H4 (cell line): Measurements from ENCODE around the gene PGBD5. TPM values are rescaled to one million over a fixed set of nuclear protein-coding genes. Genes with fewer than 3 reads are reported as not detected.

Experiments used
- DNase-seq: peaks from one replicate; pipeline ENCODE4 v3.0.0-alpha.2; 2015; ENCODE audit warnings: low spot score
- total RNA-seq: library from RNA; depleted of rRNA; stranded (reverse); fragments of >200 nt; shearing (Covaris generic); gene quantifications from 2 replicates; pipeline ENCODE4 v1.2.3, GENCODE V29; 2014

The PGBD5 gene
- total RNA-seq, 1 experiment from 2014 or later, result 1.5 TPM

DNA sequence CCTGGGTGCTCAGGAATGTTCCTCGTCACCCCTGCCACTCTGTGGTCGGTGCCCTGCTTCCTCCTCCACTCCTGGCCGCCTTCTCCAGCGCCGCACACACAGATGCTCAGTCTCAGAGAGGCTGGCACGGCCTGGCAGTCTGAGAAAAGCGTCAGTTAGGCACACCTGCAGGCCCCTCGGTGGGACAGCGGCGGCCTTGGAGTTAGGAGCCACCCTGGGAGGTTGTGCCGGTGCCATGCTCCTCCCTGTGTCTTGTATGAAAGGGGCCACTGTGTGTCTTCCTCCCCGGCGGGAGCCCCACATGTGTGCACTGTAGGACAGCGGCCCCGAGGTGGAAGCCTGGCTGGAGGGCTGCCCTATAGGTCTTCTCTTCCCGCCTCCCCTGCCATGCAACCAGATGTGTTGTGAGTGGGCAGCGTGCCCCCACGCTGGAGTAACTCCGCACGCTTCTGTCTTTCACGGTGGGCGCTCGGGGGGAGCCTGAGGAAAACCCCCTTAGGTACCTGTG is 145.2 kb downstream of the PGBD5 start:
- no peak for DNase-seq

GRCh38 chr1:230280054-230280795 is 145.9 kb downstream of the PGBD5 start:
- DNase-seq, result no peak

- no peak for DNase-seq
Measured at GRCh38 chr1:230279583-230279945, 146.6 kb downstream of the PGBD5 start.

- DNase-seq, result no peak
Measured at GRCh38 chr1:230278871-230279582, 147.1 kb downstream of the PGBD5 start.

DNA sequence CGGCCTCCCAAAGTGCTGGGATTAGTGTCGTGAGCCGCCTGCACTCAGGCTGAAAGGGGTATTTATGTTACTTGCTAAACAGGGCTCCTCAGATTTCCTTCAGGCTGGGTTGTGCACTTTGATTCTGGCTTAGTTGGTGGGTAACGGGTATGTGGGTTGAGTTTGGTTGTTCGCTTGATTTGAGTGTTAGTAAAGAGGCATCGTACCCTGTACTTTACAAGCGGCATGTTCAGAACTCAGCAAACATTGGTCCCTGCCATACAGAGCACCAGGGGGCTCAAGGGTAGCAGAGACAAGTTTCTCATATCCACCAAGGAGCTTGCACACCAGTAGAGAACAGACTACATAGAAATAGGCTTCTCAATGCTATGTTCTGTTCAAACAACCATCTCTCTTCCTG is 147.8 kb downstream of the PGBD5 start:
- no peak for DNase-seq

- DNase-seq, result no peak
Measured at GRCh38 chr1:230277201-230278025, 148.7 kb downstream of the PGBD5 start.

GRCh38 chr1:230276401-230276800 is 149.7 kb downstream of the PGBD5 start:
- DNase-seq, result no peak

DNA sequence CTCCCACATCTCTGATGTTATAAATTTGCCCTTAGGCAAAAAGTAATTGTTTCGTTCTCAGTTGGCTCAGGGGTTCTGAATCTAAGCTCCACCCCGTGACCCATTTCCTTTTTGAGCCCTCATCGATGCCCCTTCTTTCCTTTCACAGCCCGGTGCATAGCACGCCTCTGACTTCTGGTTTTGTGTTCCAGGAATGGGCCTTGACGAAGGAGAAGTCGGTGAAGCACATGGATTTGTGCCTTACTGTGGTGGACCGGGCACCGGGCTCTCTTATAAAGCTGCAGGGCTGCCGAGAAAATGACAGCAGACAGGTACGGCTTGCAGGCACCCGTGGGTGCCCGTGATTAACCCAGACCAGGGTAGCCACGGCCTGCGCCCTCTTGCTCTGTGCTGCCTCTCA is 151.9 kb downstream of the PGBD5 start:
- no peak for DNase-seq

GRCh38 chr1:230273141-230273710 is 152.9 kb downstream of the PGBD5 start:
- no peak for DNase-seq

- DNase-seq, result no peak
Measured at GRCh38 chr1:230272557-230272956, 153.6 kb downstream of the PGBD5 start.

DNA sequence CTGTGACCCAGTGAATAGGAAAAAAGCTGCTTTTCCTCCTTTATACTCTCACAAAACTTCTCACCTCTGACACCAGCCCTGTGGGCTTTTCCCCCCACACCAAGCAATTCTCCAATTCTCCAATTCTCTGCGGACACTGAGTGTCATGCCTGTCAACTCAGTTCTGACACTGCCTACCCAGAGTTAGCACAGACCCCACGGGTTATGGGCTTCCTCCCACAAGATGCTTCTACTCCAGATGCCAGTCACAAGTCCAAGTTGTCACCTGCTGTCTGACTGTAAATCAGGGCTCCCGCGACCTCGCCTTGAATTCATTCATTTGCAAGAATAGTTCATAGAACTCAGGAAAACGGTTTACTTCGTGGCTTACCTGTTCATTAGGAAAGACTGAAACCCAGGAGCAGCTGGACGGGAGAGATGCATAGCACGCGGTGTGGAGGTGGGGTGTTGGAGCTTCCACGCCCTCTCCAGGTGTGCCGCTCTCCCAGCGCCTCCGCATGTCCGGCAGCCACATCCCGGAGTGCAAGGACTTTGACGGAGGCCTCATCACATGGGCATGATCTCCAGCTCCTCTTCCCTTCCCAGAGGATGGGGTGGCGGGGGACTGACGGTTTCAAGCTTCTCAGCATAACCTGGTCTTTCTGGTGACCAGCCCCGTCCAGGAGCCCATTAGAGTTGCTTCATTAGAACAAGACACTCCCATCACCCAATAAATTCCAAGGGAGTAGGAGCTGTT is 154.7 kb downstream of the PGBD5 start:
- DNase-seq, result no peak

DNA sequence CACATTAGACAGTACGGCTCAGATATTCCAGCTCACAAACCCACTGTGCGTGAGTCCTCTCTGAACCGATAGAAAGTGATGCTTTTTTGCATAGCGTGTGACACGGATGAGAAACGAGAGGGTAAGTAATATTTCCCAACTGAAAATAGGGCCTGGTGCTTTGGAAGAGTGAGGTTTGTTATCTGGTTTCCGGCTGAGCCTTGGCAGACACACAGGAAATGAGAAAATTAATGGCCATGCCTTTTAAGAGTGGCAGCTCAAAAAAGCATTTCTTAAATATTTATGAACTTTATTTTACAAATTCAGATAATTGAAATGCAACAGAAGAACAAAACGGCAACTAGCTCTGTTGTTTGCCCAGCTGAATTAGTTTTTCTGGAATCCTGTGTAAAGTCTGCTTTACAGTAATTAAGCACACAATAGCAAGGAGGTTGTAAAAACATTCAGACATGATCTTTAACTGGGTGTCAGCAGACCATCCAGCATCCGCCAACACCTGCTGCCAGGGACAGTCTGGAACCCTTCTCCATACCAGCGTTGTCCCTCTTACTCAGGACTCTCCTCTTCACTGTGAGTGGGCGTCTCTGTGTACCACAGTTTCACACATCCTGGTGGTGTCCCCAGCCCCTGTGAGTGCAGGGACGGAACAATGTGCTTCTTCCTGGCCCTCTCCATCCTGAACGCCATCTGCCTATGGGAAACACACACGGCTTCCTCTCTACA is 155.4 kb downstream of the PGBD5 start:
- no peak for DNase-seq

DNA sequence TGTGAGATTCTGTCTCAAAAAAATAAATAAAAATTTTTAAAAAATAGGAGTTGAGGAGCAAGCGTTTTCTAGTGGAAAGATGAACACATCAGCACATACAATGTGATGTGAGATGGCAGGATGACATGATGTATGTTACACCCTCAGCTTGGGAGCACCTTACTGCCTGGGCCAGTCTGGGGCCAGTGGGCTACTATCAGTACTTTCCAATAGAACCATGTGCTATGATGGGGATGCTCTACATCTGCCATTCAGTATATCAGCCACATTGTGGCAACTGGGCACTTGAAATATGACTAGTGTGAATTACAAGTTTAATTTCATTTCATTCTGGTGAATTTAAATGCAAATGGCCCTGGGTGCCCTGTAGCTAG is 156.0 kb downstream of the PGBD5 start:
- DNase-seq, result no peak

DNA sequence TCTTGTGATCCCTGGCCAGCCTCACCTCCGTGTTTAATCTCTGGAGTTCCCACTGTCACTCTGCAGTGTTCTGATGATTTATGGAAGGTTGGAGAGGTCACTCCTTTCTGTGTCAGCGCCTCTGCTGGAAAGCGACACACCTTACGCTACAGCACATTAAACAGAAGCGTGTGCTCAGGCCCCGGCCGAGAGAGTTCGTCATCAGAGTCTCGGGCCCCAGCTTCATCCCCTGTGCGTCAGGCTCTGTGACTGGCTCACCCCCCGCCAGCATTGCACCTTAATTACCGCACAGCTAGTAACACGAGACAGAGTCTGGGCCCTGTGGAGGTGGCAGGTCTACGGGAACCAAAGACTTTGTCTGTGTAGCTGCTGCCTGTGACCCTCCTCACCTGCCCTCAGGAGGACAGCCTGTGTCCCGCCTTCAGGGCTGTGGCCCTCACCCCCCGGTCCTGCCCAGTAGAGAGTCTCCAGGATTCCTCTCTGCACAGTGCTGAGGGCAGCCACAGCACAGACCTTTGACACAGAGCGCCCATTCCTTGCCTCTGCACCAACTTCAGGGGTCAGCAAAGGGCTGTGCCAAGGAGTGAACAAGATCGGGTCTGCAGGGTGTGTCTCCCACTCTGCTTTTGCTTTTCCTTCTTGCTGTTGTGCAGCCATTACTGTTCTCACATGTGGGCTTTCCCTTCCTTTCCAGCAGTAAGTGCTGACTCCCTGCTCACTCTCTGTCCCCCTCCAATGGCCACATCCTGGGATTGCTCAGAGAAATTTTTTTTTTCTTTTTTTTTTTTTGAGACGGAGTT is 157.6 kb downstream of the PGBD5 start:
- DNase-seq, result peak; percentile 75

- no peak for DNase-seq
Measured at GRCh38 chr1:230267338-230268065, 158.6 kb downstream of the PGBD5 start.

GRCh38 chr1:230266456-230266855 is 159.7 kb downstream of the PGBD5 start:
- no peak for DNase-seq

DNA sequence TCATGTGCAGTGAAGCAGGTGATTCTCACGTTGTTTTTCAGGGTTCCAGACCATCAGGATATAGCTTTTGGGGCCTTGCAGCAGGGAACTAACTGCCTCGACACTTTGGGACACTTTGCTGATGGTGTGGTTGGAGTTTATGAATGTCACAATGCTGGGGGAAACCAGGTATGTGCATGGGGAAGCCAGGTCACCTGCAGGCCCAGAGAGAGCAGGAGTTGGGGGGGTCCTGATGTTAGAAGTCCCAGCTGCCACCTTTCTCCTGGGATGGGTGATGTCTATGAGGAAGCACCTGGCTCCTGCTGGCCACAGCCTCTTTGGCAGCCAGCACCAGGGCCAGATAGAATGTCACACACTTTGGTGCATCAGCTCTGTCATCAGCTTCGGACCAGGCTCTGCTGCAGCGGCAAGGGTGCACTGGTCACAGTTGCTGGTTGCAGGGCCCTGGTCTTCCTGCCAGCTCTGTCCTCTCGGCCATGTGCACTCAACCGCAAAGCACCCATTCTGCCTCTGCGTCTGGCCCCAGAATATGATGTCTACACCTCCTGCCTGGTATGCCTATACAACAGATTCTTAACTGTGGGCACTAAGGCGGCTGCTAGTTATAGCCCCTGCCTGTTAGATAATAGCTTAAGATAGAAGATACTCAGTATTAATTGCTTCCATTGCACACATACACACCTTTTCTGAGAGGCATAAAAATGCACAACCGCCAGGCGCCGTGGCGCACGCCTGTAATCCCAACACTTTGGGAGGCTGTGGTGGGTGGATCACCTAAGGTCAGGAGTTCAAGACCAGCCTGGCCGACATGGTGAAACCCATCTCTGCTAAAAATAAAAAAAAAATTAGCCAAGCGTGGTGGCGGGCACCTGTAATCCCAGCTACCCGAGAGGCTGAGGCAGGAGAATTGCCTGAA is 160.7 kb downstream of the PGBD5 start:
- no peak for DNase-seq
